T-helper 2 cell (primary cell): ENCODE results near the gene SHISA6.

ENCODE experiments used
- DNase-seq, 5 experiments: peaks; one replicate each; pipeline versions ENCODE4 v3.0.0 to v3.0.0-alpha.2; 2012 to 2022

The SHISA6 gene

DNA sequence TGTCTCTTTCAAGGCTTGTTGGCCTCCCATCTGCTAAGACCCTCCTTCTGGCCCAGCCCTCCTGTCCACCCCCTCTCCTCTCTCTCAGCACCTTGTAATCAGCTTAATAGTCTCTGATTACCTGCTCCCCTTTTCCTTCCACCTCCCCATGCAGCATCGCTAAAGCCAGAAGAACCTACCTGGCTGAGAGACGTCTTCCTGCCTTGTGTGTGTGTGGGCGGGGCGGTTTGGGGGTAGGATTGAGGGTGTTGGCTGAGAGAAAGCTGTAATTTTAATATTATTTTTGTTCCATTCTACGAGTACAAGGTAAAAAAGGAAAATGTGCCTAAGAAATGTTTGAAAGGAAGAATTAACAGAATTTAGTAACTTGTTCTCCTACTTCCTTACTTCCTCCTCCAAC is 360.6 kb downstream of the SHISA6 start:
- no peak for DNase-seq

DNA sequence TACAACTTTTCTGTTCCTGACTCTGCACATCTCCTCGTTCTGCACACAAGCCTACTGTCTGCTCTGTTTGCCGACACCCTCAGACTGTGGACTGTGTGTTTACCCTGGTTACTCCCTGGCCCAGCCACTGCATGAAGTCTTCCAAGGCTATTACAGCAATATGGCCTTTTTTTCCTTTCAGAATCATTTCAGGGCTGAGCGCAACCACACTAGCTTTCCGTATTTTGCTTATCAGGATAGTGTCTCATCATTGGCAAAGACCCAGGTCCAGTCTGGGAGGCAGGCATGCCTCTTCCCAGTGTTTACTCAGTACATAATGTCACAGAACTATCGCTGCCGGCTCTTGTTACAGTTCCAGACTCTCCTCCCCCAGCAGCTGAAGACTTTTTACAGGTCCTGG is 367.4 kb downstream of the SHISA6 start:
- DNase-seq = no peak

DNA sequence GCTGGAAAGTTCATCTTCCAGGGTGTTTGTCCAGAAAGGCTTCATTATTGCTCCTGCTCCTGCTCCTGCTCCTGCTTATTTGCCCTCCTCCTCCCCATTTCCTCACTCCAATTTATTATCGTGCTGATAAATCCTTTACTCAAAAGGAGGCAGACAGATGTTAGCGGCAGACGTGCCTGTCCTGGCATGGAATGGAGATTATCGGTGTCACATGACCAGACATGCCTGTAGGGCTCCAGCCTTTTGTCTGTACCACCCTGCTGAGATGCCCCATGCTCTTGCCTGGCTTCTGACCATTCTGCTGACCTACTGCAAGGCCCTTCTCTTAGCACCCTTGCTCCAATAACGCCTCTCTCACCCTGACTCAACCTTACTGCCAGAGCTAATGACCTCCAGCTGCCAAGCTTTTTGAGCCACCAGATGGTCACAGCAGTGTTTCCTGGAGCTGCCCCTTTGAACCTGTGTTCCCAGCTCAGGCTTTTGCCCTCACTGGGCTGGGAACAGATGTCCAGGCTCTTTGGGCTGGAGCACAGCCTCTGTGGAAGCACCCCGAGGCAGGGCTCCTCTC is 370.1 kb downstream of the SHISA6 start:
- DNase-seq = no peak

DNA sequence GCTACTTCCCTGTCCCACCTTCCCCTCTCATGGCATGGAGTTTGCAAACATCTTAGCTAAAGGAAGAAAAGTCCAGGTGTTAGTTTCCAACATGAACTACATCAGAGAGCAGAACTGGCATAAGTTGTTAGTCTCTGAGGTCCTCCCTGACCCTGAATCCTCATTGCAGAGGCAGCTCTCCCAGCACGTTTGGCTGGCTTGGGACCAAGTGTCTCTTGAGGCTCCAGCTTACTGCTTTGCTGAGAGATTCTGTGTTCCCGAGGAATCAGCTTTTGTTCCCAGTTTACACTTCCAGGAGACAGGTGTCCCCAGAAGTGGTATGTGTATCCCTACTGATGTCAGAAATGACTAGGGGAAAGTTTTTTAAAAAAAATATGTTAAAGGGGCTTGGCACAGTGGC is 371.9 kb downstream of the SHISA6 start:
- DNase-seq = no peak
